Kasumi-1 (cell line): ENCODE results near the gene CLASP1.
"Not testable (repeated sequence)": the region's sequence is repeated elsewhere in the genome, so short reads cannot be mapped to it uniquely, and the experiment has no call there.

Experiments
- DNase-seq, 2 experiments: peaks; one replicate each; lab custom pipeline; 2025; lab: John Stamatoyannopoulos, UW

Gene CLASP1

GRCh38 chr2:121418494-121419058 lies 230.7 kb downstream of the CLASP1 start:
- DNase-seq = no peak

GRCh38 chr2:121417826-121418225 lies 231.4 kb downstream of the CLASP1 start:
- DNase-seq = no peak

- no peak for DNase-seq
Measured at GRCh38 chr2:121415727-121416126, 233.5 kb downstream of the CLASP1 start.

- DNase-seq = no peak
Measured at GRCh38 chr2:121412349-121412748, 236.9 kb downstream of the CLASP1 start.

- no peak for DNase-seq
Measured at GRCh38 chr2:121409966-121410365, 239.3 kb downstream of the CLASP1 start.

GRCh38 chr2:121409388-121409787 lies 239.9 kb downstream of the CLASP1 start:
- no peak for DNase-seq

- no peak for DNase-seq
Measured at GRCh38 chr2:121408641-121409040, 240.6 kb downstream of the CLASP1 start.

- DNase-seq = no peak
Measured at GRCh38 chr2:121405233-121405632, 244.0 kb downstream of the CLASP1 start.

- DNase-seq = no peak
Measured at GRCh38 chr2:121400201-121400600, 249.1 kb downstream of the CLASP1 start.

- no peak for DNase-seq
Measured at GRCh38 chr2:121398853-121399252, 250.4 kb downstream of the CLASP1 start.

GRCh38 chr2:121390082-121390692 lies 259.1 kb downstream of the CLASP1 start:
- DNase-seq = no peak

GRCh38 chr2:121388371-121388770 lies 260.9 kb downstream of the CLASP1 start:
- DNase-seq = no peak

- DNase-seq = no peak
Measured at GRCh38 chr2:121387591-121388325, 261.5 kb downstream of the CLASP1 start.

- DNase-seq = no peak
Measured at GRCh38 chr2:121386707-121387106, 262.6 kb downstream of the CLASP1 start.

- no peak for DNase-seq
Measured at GRCh38 chr2:121386102-121386501, 263.2 kb downstream of the CLASP1 start.

- peak in 1 of 2 experiments; percentile 11 for DNase-seq
Measured at GRCh38 chr2:121382744-121383143, 266.5 kb downstream of the CLASP1 start.

GRCh38 chr2:121377646-121378045 lies 271.6 kb downstream of the CLASP1 start:
- no peak for DNase-seq

- no peak for DNase-seq
Measured at GRCh38 chr2:121376535-121377250, 272.6 kb downstream of the CLASP1 start.

- no peak for DNase-seq
Measured at GRCh38 chr2:121375621-121376159, 273.6 kb downstream of the CLASP1 start.

GRCh38 chr2:121374412-121375075 lies 274.7 kb downstream of the CLASP1 start:
- DNase-seq = not testable (repeated sequence)

GRCh38 chr2:121372721-121373353 lies 276.4 kb downstream of the CLASP1 start:
- no peak for DNase-seq
